Ectodermal cell (in vitro differentiated cells): ENCODE results near the gene SDR42E1.

Experiments
- H3K27ac ChIP-seq: 2 replicates; pipeline ENCODE4 v1.7.0; 2013; ENCODE audit warnings: mild to moderate bottlenecking, low read depth, low read length; ENCODE audit not compliant: insufficient read depth, poor library complexity, severe bottlenecking
- H3K27me3 ChIP-seq: 2 replicates; pipeline ENCODE4 v1.7.0; 2013; ENCODE audit warnings: mild to moderate bottlenecking, low read length; ENCODE audit not compliant: insufficient read depth, control insufficient read depth, poor library complexity, severe bottlenecking
- H3K36me3 ChIP-seq: one replicate; pipeline ENCODE4 v1.7.0; 2013; ENCODE audit warnings: low read length; ENCODE audit not compliant: control insufficient read depth, insufficient read depth
- H3K4me1 ChIP-seq: one replicate; pipeline ENCODE4 v1.7.0; 2013; ENCODE audit warnings: low read length; ENCODE audit not compliant: control insufficient read depth, insufficient read depth
- H3K4me3 ChIP-seq: 2 replicates; pipeline ENCODE4 v1.7.0; 2013; ENCODE audit warnings: low read depth, low read length, control low read depth; ENCODE audit not compliant: insufficient read depth
- H3K9me3 ChIP-seq: 2 replicates; pipeline ENCODE4 v1.7.0; 2013; ENCODE audit warnings: mild to moderate bottlenecking, low read length, moderate library complexity; ENCODE audit not compliant: control insufficient read depth
- WGBS, 2 experiments: methylation state at CpG; one replicate each; pipeline ENCODE4 v1.1.7; 2013; ENCODE audit warnings: missing lambda C conversion rate in 2 of 2; 5-methylcytosine and 5-hydroxymethylcytosine counted together

Gene SDR42E1

DNA sequence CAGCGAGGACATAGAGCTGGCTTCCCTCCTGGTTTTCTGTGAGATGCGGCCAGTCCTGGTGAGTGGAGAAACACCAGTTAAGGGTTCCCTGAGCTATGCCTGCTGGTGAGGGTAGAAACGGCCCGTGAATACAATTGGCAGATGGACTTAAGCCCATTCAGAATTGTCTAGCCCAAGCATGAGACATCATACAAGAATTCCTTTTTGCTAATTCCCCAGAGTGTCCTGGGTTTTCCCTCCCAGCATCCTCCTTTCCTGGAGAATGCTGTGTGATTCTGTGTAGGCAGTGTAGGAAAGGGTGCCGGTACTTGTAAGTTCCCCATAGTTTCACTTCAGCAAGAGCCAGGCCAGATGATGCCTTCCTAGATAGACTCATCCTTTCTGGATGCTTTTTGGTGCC is 65.1 kb downstream of the SDR42E1 start:
- H3K36me3 ChIP-seq = no peaks in the 10 kb centered on the region
- WGBS, 2 experiments = 96 to 98% methylated on average over 5 of the region's 5 CpGs
- H3K4me1 ChIP-seq = peaks cover 10% of the 10 kb centered on the region
- no peak overlapping the region for H3K4me3 ChIP-seq
- no peaks in the 10 kb centered on the region for H3K27me3 ChIP-seq
- H3K9me3 ChIP-seq = no peaks in the 10 kb centered on the region
- H3K27ac ChIP-seq = no peak overlapping the region

DNA sequence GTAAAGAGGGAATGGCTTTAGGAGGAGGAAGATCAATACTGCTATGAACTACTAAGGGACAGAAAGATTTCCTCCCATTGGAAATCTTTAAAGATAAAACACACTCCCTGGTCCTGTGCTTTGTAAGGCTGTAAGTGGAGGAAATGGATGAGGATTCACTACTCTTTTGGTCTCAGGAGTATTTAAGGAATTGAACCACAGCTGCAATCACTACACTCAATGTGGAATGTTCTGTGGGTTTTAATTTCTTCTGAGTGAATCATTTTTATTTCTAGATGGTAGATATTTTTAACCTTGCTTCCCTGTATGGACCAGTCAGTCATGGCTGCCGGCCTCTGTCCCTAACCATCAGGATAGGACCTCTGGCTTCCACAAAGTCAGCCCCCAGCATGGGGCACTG is 65.6 kb downstream of the SDR42E1 start:
- H3K27ac ChIP-seq = no peak overlapping the region
- no peak overlapping the region for H3K4me3 ChIP-seq
- no peaks in the 10 kb centered on the region for H3K36me3 ChIP-seq
- peaks cover 10% of the 10 kb centered on the region for H3K4me1 ChIP-seq
- 93 to 97% methylated on average over 1 of the region's 1 CpG for WGBS, 2 experiments
- H3K27me3 ChIP-seq = no peaks in the 10 kb centered on the region
- H3K9me3 ChIP-seq = no peaks in the 10 kb centered on the region

DNA sequence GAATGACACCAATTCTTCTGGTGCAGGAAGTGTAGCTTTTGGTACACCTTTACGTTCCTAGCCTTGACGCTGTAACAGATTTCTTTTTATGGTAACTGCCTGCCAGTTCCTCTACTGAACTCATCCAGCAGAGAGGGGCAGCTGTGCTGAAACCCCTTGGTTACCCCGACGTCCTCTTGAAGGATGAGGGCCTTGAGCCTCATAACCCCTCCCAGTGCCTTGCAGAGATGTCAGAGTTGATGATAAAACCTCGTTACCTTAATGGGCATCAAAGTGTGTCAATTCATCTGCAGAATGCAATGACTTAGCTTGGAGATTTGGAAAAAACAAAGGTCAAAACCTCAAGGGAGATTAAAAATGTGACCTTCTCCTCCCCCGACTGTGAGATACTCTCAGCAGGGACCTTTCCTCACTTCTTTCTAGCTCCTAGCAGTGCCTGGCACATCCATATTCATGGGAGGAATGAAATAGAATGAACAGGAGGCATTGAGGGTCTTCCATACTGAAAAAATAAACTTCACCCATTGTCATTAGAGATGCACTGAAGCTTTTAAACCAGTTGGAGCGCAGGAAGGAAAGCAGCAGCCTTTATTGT is 69.2 kb downstream of the SDR42E1 start:
- no peak overlapping the region for H3K27ac ChIP-seq
- no peak overlapping the region for H3K4me3 ChIP-seq
- H3K9me3 ChIP-seq = no peaks in the 10 kb centered on the region
- no peaks in the 10 kb centered on the region for H3K27me3 ChIP-seq
- H3K36me3 ChIP-seq = no peaks in the 10 kb centered on the region
- WGBS, 2 experiments = 57 to 58% methylated on average over 6 to 7 of the region's 7 CpGs
- peaks cover 23% of the 10 kb centered on the region for H3K4me1 ChIP-seq

- Histone ChIP-seq H3K4me3 (no peak overlapping the region), H3K4me1 (peaks cover 23% of the 10 kb centered on the region), H3K27me3 (no peaks in the 10 kb centered on the region), H3K9me3 (no peaks in the 10 kb centered on the region), H3K27ac (no peak overlapping the region), H3K36me3 (no peaks in the 10 kb centered on the region)
- 58 to 73% methylated on average over 2 to 3 of the region's 3 CpGs for WGBS, 2 experiments
These were observed 70.3 kb downstream of the SDR42E1 start for GRCh38 chr16:81940781-81941560.

DNA sequence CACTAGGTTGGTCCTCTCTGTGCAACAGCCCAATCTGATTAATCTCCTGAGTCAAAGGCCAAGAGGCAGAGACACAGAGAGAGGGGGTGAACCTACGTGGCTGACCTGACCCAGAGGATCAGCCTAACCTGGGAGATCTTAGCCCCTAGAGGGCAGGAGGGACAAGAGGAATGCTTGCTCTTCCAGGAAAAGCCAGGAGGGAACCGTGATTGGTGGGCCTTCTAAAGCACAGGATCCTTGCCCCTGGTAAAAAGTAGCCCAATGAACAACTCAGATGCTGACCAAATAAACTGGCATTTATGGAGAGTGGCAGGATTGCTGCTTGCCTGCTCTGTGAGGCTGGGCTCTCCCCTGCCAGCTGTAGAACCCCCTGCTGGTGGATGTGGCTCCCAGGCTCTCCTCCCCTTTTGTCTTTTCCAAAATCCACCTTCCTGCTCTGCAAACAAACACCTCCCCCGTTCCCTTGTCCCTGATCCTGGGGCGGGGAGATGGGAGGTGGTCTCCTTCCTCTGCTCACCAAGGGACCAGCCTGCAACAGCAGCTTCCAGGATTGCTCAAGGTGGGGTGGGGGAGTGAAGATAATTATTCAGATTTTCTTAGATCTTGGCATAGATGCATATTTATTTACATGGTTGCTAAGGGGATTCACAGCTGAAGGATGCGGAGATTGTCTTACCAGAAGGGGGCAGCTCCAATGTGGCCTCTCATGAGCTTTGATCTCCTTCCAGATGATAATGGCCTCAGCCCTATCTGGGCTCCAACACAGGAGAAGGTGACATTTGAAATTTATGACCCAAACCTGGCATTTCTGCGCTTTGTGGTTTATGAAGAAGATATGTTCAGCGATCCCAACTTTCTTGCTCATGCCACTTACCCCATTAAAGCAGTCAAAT is 71.9 kb downstream of the SDR42E1 start:
- H3K4me3 ChIP-seq = peak overlapping the region; percentile 8
- H3K36me3 ChIP-seq = no peaks in the 10 kb centered on the region
- WGBS, 2 experiments = 53 to 56% methylated on average over 6 to 7 of the region's 7 CpGs
- no peak overlapping the region for H3K27ac ChIP-seq
- H3K4me1 ChIP-seq = peaks cover 23% of the 10 kb centered on the region
- no peaks in the 10 kb centered on the region for H3K9me3 ChIP-seq
- H3K27me3 ChIP-seq = no peaks in the 10 kb centered on the region
